ENCODE measurements around the gene INCA1. TPM values are rescaled to one million over a fixed set of nuclear protein-coding genes. Genes with fewer than 3 reads are reported as not detected.

Gene INCA1
- total and polyA plus RNA-seq, 2 of the 8 experiments (the other 6 are each of a cell fraction or from before 2014, with no cell fraction given), result 0.89 to 1.4 TPM

- TF ChIP-seq KDM1A (IDR thresholded peaks at IDR 0.05; ENCODE audit: borderline replicate concordance, low read length), result no peak
- TF ChIP-seq USF2 (IDR thresholded peaks at IDR 0.05; ENCODE audit: low read length), result no peak
- TF ChIP-seq TAF7 (optimal IDR thresholded peaks at IDR 0.05; ENCODE audit: borderline replicate concordance, low read depth, low read length), result peak; percentile 42
- TF ChIP-seq BRCA1 (IDR thresholded peaks at IDR 0.05; ENCODE audit: low read depth, low read length), result no peak
- 0 out of 2 replicates have a peak, but pooled peaks have one; percentile 25 for TF ChIP-seq SP4 (IDR thresholded peaks at IDR 0.05; ENCODE audit: low read length)
- no peak; the same call in 1 of the 2 replicates for TF ChIP-seq TBP (IDR thresholded peaks at IDR 0.05; ENCODE audit: low read depth, low read length)
- peak; percentile 74 for TF ChIP-seq E2F6 (IDR thresholded peaks at IDR 0.05)
- TF ChIP-seq GTF2F1 (IDR thresholded peaks at IDR 0.05; ENCODE audit: borderline replicate concordance, low read depth, low read length), result no peak
- TF ChIP-seq PHF8 (conservative IDR thresholded peaks at IDR 0.05; ENCODE audit: low read depth, low read length), result peak; percentile 17; the same call in 1 of the 2 replicates
- TF ChIP-seq BACH1 (IDR thresholded peaks at IDR 0.05; ENCODE audit: low read length), result no peak
- no peak for TF ChIP-seq BCL11A (IDR thresholded peaks at IDR 0.05; ENCODE audit: low read depth in 2 of 2, low read length in 2 of 2)
- 0 out of 2 replicates have a peak, but pooled peaks have one; percentile 31 for TF ChIP-seq EGR1 (IDR thresholded peaks at IDR 0.05; ENCODE audit: borderline replicate concordance, low read depth, low read length)
Measured at GRCh38 chr17:4947411-4948165, 49.7 kb downstream of the INCA1 start (continued).

Measured in H1 (cell line).